ENCODE data around the gene KIF5C.

GRCh38 chr2:148996805-148997204 lies 121.8 kb downstream of the KIF5C start:
- no peak for TF ChIP-seq CTCF (IDR thresholded peaks at IDR 0.05)
- no peak for TF ChIP-seq POLR2AphosphoS5 (IDR thresholded peaks at IDR 0.05; ENCODE audit: insufficient read depth in 1 of 2, low read depth in 1 of 2)
- no peak for TF ChIP-seq POLR2A (IDR thresholded peaks at IDR 0.05)
